ENCODE data around the gene OR8U1.
"Not testable (repeated sequence)": the region's sequence is repeated elsewhere in the genome, so short reads cannot be mapped to it uniquely, and the experiment has no call there.

The OR8U1 gene

DNA sequence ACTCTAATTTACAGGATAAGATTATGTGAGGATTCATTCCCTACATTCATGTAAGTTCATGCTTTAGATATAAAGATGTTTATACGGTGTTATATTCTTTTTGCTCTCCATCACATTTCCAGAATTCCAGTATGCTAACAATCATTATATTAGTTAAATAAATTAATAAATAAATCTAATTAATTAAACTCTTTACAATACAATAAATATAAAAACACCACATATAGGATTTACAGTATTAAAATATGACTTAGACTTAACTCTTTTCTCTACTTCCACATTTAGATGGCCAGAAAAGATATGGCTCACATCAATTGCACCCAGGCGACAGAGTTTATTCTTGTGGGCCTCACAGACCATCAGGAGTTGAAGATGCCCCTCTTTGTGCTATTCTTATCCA, at the start of gene OR8U1:
TSS of gene OR8U1 (plus strand) at position 301 of the 400 bp plus-strand sequence. CDS start at position 301, 0 bp downstream.
- DNase-seq: no peak

DNA sequence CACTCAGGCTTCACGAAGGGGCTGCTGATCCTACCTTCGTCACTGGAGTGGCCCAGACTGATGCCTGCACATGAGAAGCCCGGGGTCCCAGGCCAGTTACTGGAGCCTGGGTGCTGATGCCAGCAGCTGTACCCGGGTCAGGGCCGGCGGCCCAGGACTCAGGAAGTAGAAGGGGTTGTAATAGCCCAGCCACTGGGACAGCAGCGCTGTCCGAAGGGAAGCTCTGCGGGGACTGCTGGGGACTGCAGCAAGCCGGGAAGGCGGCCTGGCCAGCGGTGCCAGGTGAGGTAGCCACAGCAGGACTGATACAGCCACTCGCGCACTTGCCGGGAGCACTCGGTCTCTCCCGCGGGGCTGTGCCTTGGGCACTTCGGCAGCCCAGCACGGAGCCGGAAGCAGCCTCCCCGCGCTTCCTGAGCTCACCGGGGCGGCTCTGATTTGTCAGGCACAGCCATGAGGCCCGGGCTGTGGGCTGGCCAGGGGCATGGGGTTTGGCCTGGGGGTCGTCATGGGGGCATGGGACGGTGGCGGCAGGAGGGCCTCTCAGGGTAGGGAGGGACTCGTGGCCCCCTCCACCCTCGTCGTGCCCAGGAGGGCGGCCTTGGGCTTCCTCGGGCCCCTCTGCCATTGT, 43.4 kb upstream of the OR8U1 start:
- DNase-seq: no peak

DNA sequence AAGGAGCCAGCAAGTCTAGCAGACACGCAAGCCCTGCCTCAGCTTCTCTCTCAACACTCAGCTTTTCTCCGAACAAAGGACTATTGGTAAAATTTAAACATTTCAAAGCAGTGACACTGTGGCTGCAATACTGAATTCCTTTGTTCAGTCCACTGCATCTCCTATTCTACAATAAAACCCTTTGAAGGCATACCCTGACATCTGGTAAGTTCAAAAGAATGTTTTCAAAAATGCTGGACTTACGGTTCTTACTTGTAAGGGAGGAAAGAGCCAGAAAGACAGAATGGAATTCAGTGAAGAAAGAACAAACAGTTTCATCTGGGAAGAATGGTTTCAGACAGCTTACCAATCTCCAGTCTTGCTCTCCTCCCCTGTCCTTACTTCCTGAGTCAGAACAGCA, 42.3 kb upstream of the OR8U1 start:
- DNase-seq: no peak

DNA sequence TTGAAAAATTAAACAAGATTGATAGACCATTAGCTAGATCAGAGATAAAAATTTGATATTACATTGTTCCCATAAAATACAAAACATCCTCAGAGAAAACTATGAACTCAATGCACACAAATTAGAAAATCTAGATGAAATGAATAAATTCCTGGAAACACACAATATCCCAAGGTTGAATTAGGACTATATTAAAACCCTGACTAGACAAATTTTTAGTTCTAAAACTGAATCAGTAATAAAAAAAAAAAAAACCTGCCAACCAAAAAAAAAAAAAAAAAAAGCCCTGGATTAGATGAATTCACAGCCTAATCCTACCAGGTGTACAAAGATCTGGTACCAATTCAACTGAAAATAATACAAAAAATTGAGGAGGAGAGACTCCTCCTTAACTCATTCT, 35.1 kb upstream of the OR8U1 start:
- no peak for DNase-seq

DNA sequence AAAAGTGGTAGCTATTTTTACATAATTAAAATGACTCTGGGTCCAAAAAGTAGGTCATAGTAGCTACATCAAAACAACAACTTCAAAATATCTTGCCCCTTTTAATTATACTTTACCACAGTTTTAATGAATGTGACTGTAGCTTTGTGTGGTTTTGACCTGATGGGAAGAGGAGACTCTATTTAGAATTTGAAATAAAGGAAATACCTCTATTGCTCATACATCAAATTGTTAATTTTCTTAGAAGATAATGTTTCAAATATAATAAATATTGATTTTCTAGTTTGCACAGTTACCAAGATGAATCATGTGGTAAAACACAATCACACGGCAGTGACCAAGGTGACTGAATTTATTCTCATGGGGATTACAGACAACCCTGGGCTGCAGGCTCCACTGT, 29.7 kb upstream of the OR8U1 start, which contains the start of gene OR8K1:
TSS of gene OR8K1 (plus strand) at position 301 of the 400 bp plus-strand sequence. CDS start at position 301, 0 bp downstream.
- DNase-seq: no peak

DNA sequence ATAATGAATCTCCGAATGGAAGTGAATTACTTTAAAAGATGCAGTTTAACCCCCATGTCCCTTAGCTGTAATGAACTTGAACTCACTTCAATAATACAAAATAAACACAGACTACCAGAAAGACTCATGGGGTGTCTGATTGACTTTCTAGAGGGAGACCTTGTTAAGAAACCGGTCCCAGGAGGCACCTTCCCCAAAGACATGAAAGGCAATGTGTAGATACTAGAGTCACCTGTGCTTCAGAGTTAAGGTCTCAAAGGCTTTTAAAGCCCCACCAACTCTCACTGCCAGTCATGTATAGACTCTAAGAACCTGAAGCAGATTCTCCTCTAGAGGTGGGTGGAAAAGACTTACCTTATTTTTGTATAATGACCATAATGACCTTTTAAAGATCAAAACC, 21.4 kb upstream of the OR8U1 start, which contains the start of gene OR8J1:
TSS of gene OR8J1 (plus strand) at position 301 of the 400 bp plus-strand sequence. CDS start 5,956 bp downstream, outside the sequence.
- no peak for DNase-seq

DNA sequence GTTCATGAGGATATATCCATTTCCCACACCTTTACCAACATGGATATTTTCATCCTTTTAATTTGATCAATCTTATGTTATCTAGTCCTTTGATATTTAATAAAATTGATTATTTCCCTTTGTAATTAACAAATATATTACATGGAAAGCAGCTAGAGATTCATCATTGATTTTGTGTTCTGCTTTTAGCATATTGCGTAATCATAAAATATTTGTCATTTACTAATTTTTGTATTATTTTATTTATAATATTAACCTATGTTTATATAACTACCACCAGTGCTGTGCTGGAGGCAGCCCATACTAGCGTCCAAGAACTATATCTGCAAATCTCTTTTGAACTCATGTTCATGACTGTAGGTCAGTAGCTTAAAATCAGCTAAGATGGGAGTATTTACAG, 4.7 kb downstream of the OR8U1 start:
- DNase-seq: no peak

DNA sequence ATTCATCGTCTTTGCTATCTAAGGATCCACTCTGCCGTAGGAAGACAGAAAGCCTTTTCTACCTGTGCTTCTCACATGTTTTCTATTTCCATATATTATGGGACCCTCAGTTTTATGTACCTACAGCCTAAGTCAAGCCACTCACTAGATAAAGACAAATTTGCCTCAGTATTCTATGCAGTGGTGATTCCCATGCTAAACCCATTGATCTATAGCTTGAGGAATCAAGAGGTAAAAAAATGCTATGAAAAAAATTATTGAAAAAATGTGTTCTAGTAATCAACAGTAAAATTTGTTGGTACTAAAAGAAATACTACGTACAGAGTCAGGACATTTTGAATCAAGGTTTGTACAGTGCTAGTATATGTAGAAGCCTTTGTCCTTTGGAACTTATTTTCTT, 19.0 kb downstream of the OR8U1 start:
- DNase-seq: no peak

DNA sequence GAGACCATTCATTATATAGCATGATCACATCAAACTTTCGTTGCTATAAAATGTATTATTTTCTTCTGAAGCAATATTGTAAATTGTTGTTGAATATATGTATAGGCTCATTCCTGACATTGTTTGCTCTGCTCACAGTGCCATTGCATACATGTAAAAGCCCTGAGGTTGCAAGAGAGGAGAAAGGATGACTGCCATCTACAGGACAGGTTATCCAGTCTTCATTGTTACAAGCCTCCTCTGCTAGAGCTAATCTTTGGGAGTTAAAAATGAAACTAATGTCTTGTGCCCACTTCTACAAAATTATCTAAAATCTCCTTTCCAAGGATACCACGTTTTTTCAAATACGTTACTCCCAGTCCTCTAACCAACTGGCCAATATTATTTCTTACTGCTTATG, 20.6 kb downstream of the OR8U1 start:
- no peak for DNase-seq

DNA sequence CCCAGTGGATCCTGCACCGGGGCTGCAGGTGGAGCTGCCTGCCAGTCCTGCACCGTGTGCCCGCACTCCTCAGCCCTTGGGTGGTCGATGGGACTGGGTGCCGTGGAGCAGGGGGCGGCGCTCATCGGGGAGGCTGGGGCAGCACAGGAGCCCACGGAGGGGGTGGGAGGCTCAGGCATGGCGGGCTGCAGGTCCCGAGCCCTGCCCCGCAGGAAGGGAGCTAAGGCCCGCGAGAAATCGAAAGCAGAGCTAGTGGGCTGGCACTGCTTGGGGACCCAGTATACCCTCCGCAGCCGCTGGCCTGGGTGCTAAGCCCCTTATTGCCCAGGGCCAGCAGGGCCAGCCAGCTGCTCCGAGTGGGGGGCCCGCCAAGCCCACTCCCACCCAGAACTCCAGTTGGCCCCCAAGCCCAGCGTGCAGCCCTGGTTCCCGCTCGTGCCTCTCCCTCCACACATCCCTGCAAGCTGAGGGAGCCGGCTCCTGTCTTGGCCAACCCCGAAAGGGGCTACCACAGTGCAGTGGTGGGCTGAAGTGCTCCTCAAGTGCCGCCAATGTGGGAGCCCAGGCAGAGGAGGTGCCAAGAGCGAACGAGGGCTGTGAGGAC, 26.5 kb downstream of the OR8U1 start:
- not testable (repeated sequence) for DNase-seq

DNA sequence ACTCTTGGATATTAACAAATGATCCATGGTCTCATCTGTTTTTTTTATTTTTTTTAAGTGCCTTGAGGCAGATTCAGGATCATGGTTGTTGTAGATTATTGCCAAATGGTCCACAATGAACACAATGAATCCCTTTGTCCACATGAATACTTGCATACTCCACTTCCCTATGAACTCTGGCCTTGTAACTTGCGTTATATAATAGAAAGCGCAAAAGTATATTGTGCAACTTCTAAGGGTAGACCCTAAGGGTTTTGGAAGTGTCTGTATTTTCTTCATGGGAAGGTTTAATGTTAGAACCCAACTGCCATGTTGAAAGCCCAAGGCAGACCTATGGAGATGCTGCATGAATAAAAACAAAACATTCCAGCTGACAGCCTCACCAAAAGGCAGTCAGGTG, 29.0 kb downstream of the OR8U1 start:
- no peak for DNase-seq

DNA sequence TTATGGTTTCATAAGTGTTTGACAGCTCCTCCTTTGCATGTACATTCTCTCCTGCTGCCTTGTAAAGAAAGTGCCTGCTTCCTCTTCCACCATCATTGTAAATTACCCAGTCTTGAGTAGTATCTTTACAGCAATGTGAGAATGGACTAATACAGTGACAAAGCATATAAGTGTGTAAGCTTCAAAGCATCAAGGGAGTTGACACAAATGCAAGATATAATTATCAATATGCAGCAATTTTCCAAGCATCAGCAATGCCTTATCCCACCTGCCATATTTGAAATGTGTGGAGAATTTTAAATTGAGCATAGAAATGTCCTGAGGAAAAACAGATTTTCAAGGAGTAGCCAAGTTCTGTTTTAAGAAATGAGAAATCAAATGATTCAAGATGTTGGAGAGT, 35.4 kb downstream of the OR8U1 start:
- no peak for DNase-seq

DNA sequence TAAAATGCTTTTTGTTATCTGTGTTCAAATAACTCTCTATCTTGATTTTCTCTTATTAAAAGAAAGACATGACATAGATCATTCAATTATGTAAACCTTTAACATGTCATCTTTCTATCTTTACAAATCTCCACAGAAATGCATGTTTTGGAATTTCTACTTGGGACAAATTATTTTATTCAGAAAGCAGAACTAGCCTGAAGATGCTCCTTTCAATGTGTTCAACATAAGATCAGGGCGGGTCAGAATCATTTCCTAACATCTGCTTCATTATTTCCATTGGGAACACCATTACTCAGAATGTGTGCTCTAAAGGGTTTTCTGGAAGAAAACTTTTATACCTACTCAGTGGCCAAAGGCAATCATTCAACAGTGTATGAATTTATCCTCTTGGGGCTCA, 37.0 kb downstream of the OR8U1 start, which contains the start of gene OR5AL1:
TSS of gene OR5AL1 (plus strand) at position 301 of the 400 bp plus-strand sequence.
- DNase-seq: no peak
